ENCODE results near the gene RABGGTA.

The RABGGTA gene

GRCh38 chr14:24278424-24278823, 7.0 kb upstream of the RABGGTA start:
- no peak for DNase-seq

GRCh38 chr14:24277606-24278321, 6.4 kb upstream of the RABGGTA start:
- no peak for DNase-seq

DNA sequence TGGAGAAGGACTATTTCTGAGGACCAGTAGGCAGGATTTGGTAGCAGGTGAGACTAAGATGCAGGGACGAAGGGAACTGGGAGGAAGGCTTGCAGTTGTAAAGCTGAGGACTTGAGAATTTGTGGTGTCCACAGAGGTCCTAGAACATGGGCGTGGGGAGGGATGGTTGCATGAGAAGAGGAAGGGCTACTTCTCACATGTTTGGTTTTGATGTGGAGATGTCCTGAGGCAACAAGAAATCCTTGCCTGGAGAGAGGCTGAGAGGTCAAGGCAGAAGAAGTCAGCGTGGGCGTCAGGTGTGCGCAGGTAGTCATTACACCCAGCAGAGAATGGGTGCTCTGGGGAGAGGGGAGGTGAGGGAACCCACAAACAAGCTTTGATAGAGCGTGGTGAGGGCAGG, 5.7 kb upstream of the RABGGTA start:
- DNase-seq: no peak

- DNase-seq: peak; percentile 31
Observed at GRCh38 chr14:24274101-24274543, 2.7 kb upstream of the RABGGTA start.

DNA sequence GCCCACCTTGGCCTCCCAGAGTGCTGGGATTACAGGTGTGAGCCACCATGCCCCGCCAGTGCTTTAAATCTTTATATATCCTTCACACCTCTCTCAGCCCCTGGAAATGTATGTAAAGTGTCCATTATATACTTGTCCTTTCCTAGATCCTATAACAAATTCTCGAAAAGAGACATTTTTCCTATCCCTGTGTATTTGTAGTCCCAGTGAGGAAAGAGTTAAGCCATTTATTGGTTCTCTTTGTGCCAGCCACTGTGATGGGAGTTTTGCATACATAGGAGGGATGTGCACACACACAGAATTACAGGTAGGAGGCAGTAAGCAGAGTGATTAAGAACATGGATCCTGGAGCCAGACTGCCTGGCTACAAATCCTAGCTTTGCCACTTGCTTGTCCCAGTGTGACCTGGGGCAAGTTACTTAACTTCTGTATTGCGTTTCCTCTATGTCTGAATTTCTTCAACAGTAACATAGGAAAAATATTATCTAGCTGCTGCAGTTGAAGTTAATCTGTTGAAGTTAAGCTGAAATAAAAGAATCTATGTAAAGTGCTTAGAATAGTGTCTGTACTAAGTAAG, 2.1 kb upstream of the RABGGTA start:
- no peak for DNase-seq

DNA sequence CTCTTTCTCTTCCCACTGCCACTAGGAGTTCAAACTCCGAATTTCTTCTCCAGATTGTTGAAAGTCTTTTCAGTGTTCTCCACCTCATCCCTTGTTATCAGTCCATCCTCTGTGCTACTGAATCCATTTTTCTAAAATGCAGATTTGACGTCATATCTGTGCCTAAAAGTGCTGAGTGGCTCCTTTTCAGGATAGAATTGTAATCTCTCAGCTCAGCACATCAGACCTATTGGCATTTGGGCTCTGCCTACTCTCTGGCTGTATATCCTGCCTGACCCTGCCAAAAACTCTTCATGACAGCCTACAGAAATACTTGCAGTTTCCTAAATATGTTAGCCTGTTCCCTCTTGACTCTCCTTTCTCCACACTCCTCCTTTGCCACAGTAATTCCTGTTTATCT, 1.1 kb upstream of the RABGGTA start:
- no peak for DNase-seq

GRCh38 chr14:24271834-24272263, 452 bp upstream of the RABGGTA start:
- no peak for DNase-seq

DNA sequence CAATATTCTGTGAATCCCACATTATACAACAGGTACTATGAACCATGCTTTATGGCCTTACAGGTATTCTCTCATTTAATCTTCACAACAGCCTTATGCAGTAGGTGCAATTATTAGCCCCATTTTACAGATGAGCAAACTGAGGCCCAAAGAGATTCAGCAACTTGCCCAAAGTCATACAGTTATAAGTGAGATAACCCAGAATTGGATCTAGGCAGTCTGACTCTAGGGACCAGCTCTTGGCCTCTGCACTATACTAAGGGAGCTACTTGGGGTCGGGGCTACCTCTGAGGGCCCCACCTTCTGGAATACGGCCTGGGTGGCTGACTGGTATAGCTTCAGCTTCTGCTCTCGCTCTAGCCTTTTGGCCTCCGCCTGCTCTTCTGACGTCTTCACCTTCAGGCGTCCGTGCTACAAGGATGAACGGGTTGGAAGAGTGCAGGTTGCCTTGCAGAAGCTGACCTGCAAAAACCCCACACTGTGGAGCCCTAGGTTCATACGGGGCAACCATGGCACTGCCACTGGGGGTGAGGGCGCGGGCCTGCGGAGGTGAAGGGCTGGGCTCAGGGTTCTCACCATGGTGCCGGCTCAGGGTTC, 762 bp downstream of the RABGGTA start:
- DNase-seq: no peak

DNA sequence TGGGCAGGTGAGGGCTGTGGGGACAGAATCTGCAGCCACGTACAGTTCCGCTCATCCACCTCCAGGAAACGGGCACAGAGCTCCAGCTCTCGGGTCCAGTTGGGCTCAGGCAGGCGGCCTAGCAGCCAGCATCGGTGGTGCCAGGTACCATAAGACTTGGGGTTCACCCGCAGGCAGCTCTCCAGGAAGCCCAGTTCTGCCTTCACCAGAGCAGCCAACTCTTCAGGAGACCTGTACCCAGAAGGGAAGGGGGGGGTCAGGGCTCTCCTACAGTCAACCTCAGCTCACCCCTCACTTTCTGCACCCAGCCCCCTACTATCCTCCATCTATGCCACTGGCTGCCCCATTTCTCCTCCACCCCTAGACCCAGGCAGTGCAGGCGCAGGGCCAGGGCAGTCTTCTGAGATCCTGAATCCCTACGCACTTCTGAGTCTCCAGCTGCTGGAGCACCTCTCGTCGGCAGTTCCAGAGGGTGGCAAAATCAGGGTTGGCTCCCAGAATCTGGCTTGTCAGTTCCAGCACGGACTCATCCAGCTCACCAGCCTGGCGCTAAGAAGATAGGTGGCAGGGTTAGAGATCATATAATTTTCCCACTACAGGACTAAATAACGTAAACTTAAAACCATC, 1.4 kb downstream of the RABGGTA start:
- DNase-seq: no peak

GRCh38 chr14:24269368-24269767, 2.0 kb downstream of the RABGGTA start:
- no peak for DNase-seq

DNA sequence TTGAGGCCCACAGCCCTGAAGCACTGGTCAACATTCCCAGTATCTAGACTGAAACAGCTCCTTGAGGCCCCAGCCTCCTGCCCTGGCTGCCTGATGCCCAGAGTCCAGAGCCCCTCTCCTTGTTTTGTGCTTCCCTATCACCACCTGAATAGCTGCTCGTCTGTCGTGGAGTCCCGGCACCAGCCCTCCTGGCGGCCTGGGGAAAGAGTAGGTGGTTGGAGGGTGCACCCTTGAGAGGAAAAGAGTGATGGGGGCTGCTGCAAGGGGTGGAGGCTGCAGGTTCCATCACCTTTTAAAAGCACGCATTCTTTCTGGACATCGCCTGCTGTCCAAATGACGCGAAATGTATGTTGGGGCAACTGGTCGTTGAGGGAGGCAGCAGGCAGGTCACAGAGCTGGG, 3.2 kb downstream of the RABGGTA start:
- no peak for DNase-seq

DNA sequence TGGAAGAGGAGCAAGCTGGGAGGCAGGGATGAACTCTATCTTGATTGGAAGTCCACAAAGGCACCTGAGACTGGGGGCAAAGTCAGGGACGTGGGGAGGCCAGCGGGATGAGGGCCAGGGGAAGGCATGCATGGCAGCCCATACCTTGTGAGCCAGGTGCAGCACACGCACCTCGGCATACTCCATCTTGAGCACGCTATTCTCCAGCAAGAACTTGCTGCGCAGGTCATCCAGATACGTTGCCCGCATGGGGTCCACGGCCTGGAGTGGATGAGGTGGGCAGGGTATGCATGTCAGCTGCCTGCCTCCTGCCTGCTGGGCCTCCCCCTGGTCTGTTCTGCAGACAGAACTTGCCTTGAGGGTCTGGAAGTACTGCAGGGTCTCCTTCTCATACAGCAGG, 3.9 kb downstream of the RABGGTA start:
- DNase-seq: no peak

DNA sequence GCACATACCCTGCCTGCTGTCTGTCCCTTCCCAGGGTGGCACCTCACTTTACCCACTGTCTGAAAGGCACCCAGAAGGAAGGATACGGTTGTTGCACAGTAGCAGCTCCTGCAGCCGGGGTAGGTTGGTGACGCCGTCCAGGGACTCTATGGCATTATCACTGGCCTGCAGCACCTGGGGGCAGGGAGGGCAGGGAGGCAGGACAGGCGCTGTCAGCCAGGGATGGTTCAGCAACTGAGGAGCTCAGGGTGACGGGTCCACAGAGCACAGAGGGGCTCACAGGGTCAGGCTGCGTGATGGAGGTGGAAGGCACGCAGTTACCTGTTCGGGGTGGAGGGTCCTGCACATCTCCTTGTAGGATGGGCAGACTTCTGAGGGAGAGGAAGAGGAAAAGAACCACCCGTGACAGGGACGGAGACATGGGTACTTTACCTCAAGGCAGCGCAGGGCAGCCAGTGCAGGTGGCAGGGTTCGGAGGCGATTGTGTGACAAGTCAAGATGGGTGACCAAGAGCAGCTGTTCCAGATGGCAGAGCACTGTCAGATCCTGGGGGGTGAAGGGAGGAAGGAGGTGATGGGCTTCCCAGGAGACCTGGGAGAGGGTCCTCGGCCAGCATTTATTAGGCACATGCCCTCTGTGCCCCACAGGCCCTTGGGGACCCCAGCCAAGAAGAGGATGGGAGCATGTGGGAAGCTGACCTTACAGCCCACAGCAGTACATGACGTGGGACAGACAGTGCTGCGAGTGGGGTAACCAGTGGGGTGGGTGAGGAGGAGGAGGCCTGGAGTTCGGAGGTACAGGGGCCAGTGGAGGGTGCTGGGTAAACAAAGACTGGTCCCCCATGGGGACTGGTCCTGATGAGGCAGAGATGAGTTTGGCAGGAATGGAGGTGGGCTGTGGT, 4.8 kb downstream of the RABGGTA start:
- no peak for DNase-seq

- no peak for DNase-seq
Observed at GRCh38 chr14:24264298-24264697, 7.1 kb downstream of the RABGGTA start.

- no peak for DNase-seq
Observed at GRCh38 chr14:24263848-24264247, 7.5 kb downstream of the RABGGTA start.

GRCh38 chr14:24262821-24263733, 8.3 kb downstream of the RABGGTA start, which contains the start of gene TGM1:
TGM1 (minus strand) TSS chr14:24263177; CDS start chr14:24262352, 825 bp downstream.
- DNase-seq: no peak

GRCh38 chr14:24261969-24262327, 9.4 kb downstream of the RABGGTA start:
- no peak for DNase-seq

- DNase-seq: no peak
Observed at GRCh38 chr14:24261256-24261968, 10.0 kb downstream of the RABGGTA start.

DNA sequence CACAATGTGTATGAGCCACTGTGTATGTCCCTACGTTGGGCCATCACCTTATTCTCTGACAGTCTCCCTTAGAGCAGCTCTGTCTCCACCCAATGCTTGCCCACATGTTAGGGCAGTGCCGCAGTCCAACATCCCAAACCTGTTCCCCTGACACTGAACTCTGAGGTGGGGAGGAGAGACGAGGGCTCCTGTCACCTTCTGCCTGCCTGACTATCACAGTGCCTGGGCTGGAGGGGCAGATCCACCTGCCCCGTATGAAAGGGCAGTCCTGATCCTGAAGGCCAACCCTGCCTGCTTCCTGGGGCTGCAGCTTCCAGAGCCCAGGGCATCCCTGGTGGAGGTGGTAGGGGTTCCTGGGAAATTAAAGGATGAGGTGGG, 10.6 kb downstream of the RABGGTA start:
- no peak for DNase-seq

DNA sequence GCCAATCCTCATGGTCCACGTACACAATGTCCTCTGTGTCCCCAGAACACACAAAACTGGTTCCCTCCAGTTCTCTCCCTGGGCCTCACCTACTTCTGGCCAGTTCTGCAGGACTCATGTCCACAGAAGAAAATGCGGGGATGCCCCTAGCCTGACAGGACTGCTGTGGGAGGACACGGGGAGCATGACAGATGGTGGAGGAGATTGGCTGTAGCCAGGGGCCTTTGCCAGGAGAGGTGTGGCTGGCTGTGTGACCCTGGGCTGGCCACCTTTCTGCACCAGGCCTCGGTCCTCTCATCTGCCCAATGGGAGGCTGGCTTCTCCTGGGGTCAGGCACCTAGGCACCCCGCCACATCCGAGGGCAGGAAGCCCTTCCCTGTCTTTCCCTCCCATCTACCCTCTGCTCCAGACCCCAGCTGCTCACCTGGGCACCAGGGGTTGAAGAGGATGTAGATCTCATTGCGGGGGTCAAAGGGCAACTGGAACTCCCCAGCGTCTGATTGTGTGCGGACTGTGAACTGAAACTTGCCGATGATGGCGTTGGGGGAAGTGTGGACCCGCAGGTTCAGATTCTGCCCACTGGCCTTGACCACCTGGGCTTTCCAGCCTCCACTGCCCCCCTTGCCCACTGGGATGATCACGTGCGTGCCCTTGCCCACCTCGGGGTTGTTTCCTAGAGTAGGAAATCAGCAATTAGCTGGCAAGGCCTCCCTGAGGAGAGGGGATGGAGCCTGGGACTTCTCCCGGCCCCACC, 11.2 kb downstream of the RABGGTA start:
- DNase-seq: no peak
